NCI-H1092 (cell line): ENCODE results near the gene CYP11A1.

Experiments
- DNase-seq: peaks from one replicate; lab custom pipeline; 2025; lab: John Stamatoyannopoulos, UW

CYP11A1 gene

GRCh38 chr15:74347757-74348250 is 19.6 kb downstream of the CYP11A1 start:
- DNase-seq: no peak

GRCh38 chr15:74345051-74345450 is 22.4 kb downstream of the CYP11A1 start:
- DNase-seq: no peak

- no peak for DNase-seq
Measured at GRCh38 chr15:74343797-74344127, 23.7 kb downstream of the CYP11A1 start.

- DNase-seq: no peak
Measured at GRCh38 chr15:74343127-74343796, 24.2 kb downstream of the CYP11A1 start.

GRCh38 chr15:74340150-74340549 is 27.3 kb downstream of the CYP11A1 start:
- DNase-seq: no peak

GRCh38 chr15:74339371-74339770 is 28.1 kb downstream of the CYP11A1 start:
- no peak for DNase-seq

- DNase-seq: no peak
Measured at GRCh38 chr15:74338676-74339075, 28.8 kb downstream of the CYP11A1 start.

GRCh38 chr15:74337607-74338211 is 29.7 kb downstream of the CYP11A1 start:
- no peak for DNase-seq

- no peak for DNase-seq
Measured at GRCh38 chr15:74337146-74337545, 30.3 kb downstream of the CYP11A1 start.

- DNase-seq: no peak
Measured at GRCh38 chr15:74336061-74337005, 31.1 kb downstream of the CYP11A1 start.

GRCh38 chr15:74335396-74335795 is 32.0 kb downstream of the CYP11A1 start:
- DNase-seq: no peak

- no peak for DNase-seq
Measured at GRCh38 chr15:74334127-74334526, 33.3 kb downstream of the CYP11A1 start.

GRCh38 chr15:74333662-74334061 is 33.8 kb downstream of the CYP11A1 start:
- no peak for DNase-seq

GRCh38 chr15:74333093-74333492 is 34.4 kb downstream of the CYP11A1 start:
- DNase-seq: no peak

GRCh38 chr15:74332611-74333010 is 34.8 kb downstream of the CYP11A1 start:
- no peak for DNase-seq

- no peak for DNase-seq
Measured at GRCh38 chr15:74332011-74332410, 35.4 kb downstream of the CYP11A1 start.

GRCh38 chr15:74330861-74331408 is 36.5 kb downstream of the CYP11A1 start:
- no peak for DNase-seq

- no peak for DNase-seq
Measured at GRCh38 chr15:74328331-74329056, 39.0 kb downstream of the CYP11A1 start.

- DNase-seq: no peak
Measured at GRCh38 chr15:74327756-74328155, 39.7 kb downstream of the CYP11A1 start.

- DNase-seq: no peak
Measured at GRCh38 chr15:74326746-74327145, 40.7 kb downstream of the CYP11A1 start.

GRCh38 chr15:74324714-74325113 is 42.7 kb downstream of the CYP11A1 start:
- DNase-seq: no peak
